ENCODE measurements around the gene CFAP97D2. TPM values are rescaled to one million over a fixed set of nuclear protein-coding genes. Genes with fewer than 3 reads are reported as not detected.

CFAP97D2 gene
- total RNA-seq, result not detected
- polyA plus RNA-seq, result not detected
- long read RNA-seq, donor 1, result 0 reads
- long read RNA-seq, donor 2, result 0 reads
- long read RNA-seq, donor 3, result 0 reads

DNA sequence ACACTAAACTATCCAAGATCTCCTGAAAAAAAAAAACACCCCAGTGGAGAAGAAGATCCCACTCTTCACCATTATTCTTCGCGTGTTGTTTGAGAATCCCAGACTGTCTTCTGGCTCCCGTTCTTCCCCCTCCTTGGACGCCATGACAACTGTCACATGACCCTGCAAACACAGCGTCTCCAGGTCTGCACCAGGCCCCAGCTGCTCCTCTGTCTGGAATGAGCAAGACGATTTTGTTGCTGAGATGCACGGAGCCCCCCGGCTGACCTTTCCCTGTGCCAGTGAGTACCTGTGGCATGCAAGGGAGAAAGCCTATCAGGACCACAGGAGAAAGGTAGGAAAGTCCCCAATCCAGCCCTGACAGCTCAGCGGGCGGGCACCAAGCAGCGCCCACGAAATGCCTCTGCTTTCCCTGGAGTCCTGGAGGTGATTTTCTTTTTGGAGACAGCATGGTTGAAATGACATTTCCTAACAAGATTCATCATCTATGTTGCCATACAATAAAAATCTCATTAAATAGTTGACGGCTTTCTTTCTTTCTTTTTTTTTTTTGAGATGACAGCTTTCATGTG, at the start of gene CFAP97D2:
CFAP97D2 (plus strand) TSS at position 171 of the 572 bp plus-strand sequence; CDS start at position 245, 74 bp downstream.
- intact Hi-C loops (cut with DNase I), result no loop called here
- Histone ChIP-seq H3K27me3 (peaks cover 0 to 17% (median 4%) of the 10 kb centered on the region in 7 donors), H3K4me3 (no peak within 1 kb of the TSS), H3K4me1 (no peaks in the 10 kb centered on the region), H3K27ac (no peak within 1 kb of the TSS), H3K9me3 (peaks cover 0 to 6% (median 0%) of the 10 kb centered on the region in 11 donors), H3K36me3 (no peaks in the 10 kb centered on the region)
- WGBS, 2 donors, result 53 to 57% methylated on average over 13 of the region's 13 CpGs
- TF ChIP-seq, protein P1, sequence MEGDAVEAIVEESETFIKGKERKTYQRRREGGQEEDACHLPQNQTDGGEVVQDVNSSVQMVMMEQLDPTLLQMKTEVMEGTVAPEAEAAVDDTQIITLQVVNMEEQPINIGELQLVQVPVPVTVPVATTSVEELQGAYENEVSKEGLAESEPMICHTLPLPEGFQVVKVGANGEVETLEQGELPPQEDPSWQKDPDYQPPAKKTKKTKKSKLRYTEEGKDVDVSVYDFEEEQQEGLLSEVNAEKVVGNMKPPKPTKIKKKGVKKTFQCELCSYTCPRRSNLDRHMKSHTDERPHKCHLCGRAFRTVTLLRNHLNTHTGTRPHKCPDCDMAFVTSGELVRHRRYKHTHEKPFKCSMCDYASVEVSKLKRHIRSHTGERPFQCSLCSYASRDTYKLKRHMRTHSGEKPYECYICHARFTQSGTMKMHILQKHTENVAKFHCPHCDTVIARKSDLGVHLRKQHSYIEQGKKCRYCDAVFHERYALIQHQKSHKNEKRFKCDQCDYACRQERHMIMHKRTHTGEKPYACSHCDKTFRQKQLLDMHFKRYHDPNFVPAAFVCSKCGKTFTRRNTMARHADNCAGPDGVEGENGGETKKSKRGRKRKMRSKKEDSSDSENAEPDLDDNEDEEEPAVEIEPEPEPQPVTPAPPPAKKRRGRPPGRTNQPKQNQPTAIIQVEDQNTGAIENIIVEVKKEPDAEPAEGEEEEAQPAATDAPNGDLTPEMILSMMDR (IDR thresholded peaks at IDR 0.05), result no peak
- ATAC-seq (no peak), DNase-seq (no peak)

DNA sequence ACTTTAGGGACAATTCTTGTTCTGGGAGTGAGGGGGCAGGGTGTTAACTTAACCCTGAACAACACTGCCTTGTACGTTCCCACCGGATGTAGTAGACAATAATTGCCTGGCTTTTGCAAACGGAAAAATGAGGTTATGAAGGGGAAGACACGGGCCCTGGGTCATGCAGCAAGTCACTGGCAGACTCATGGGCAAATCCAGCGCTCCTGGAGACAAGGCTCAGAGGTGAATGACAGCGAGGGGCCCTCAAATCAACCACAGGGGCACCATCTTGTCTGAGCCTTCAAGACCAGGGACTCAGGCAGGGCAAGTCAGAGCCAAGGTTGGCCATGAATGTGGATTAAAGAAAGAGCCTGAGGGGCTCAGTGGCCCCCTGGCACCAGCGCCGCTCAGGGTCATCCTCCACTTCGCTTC, 49.4 kb upstream of the CFAP97D2 start:
- H3K36me3 ChIP-seq, result no peaks in the 10 kb centered on the region
- TF ChIP-seq, protein P1 (IDR thresholded peaks at IDR 0.05), result no peak
- H3K4me1 ChIP-seq, result peaks cover 25 to 64% (median 52%) of the 10 kb centered on the region in 9 donors
- DNase-seq, result no peak
- no peak for ATAC-seq
- no peaks in the 10 kb centered on the region for H3K9me3 ChIP-seq
- H3K27ac ChIP-seq, result peak overlapping the region in 8 of 10 donors; percentile 55 to 92 (median 78)
- intact Hi-C loops (cut with DNase I), result loop anchor here in 7 of 10 donors (5.0 to 10.0 kb wide), 4 partner anchors 62 to 135 kb away; no protein-coding TSS in a partner anchor
- H3K4me3 ChIP-seq, result peak overlapping the region in 3 of 10 donors; percentile 37 to 98 (median 93)
- whole genome bisulfite sequencing, 2 donors, result 68 to 77% methylated on average over 9 of the region's 9 CpGs
- no peaks in the 10 kb centered on the region for H3K27me3 ChIP-seq

DNA sequence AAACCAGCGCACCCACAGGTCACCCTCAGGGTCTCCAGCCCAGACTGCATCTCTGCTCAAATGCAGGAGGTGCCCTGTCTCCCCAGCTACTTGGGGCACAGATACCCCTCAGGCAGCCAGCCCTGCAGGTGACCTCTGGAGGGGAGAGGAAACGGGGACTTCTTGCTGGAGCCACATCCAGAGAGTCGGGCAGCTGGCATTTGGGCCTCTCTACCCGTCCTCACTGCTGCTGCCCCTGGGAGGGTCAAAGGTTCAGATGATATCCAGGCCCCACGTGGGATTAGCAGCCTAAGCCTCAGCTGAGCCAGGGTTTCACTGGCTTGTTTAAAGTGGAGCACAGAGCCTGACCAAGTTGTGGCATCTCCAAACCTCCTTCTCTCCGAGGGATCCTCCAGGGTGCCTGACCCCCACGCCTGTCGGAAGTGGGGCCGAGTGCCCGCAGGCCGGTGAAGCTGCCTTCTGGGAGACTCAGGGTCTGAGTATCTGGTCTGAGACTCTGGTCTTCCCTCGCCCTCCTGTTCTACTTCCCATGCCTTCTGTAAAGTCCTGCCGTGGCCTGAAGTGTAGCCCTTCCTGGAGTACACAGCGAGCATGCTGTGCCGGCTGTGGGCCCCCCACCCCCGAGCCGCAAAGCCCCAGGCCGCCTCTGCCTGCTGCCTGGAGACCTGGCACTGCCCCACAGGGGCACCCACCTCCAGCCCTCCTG, 48.8 kb upstream of the CFAP97D2 start:
- DNase-seq (no peak), ATAC-seq (peak in 1 of 8 donors; percentile 1)
- peaks cover 25 to 62% (median 52%) of the 10 kb centered on the region in 9 donors for H3K4me1 ChIP-seq
- peak overlapping the region; percentile 33 to 92 (median 78) for H3K27ac ChIP-seq
- TF ChIP-seq, protein P1 (IDR thresholded peaks at IDR 0.05), result no peak
- no peaks in the 10 kb centered on the region for H3K9me3 ChIP-seq
- H3K36me3 ChIP-seq, result no peaks in the 10 kb centered on the region
- H3K27me3 ChIP-seq, result no peaks in the 10 kb centered on the region
- intact Hi-C loops (cut with DNase I), result loop anchor here in 3 of 10 donors (5.0 to 10.0 kb wide), 4 partner anchors 63 to 135 kb away; no protein-coding TSS in a partner anchor
- H3K4me3 ChIP-seq, result peak overlapping the region; percentile 64 to 98 (median 84)
- 53 to 61% methylated on average over 18 of the region's 18 CpGs for WGBS, 2 donors

DNA sequence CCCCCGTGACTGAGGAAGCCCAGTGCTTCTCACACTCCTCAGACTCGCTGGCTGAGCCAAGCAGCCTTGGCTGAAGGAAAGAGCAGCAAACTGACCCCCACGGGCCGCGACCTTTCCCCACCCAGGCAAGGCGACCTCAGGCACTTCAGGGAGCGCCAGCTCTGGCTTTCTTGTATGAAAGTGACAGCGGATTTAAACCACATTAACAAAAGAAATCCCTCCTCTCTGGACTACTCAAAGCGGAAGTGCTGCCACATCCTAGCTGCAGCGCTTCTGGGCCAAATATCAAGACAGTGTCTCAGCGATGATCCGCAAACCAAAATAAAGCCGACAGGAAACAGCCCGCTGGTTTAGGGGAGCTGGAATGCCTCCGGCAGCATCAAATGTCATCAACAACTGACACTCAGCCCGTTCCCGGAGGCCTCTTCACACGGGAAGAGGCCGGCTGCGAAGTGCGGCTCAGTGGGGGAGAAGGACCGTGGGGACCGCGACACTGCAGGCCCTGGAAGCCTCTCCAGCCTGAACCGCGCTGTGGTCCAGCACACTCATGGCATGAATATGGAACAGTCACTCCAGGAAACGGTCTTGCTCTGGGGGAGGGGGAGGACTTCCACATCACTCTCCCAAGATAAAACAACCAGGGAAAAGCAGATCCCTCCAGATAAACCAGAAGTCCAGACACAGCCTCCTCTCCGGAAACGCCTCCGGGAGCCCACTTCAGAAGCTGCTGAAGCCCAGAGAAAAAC, 48.0 kb upstream of the CFAP97D2 start:
- Histone ChIP-seq H3K27me3 (no peaks in the 10 kb centered on the region), H3K36me3 (no peaks in the 10 kb centered on the region), H3K4me1 (peaks cover 25 to 62% (median 52%) of the 10 kb centered on the region in 9 donors), H3K9me3 (no peaks in the 10 kb centered on the region), H3K4me3 (peak overlapping the region; percentile 64 to 98 (median 84)), H3K27ac (peak overlapping the region; percentile 33 to 92 (median 78))
- intact Hi-C loops (cut with DNase I), result loop anchor here in 3 of 10 donors (5.0 to 10.0 kb wide), 4 partner anchors 64 to 136 kb away; no protein-coding TSS in a partner anchor
- TF ChIP-seq, protein P1 (IDR thresholded peaks at IDR 0.05), result peak in 1 of 9 donors; percentile 9
- DNase-seq, result peak; percentile 53
- peak; percentile 27 to 64 (median 51) for ATAC-seq
- WGBS, 2 donors, result 6 to 13% methylated on average over 29 to 30 of the region's 30 CpGs
